ENCODE results near the gene BTBD7.

BTBD7 gene

GRCh38 chr14:93286212-93286890 is 46.5 kb downstream of the BTBD7 start:
- H3K4me3 ChIP-seq (ENCODE audit: low read length), result no peak overlapping the region
- TF ChIP-seq CTCF (conservative IDR thresholded peaks at IDR 0.05; ENCODE audit: low read length), result no peak
- DNase-seq (ENCODE audit: low read depth), result peak; percentile 13

GRCh38 chr14:93285044-93285443 is 47.8 kb downstream of the BTBD7 start:
- peak; percentile 37 for DNase-seq (ENCODE audit: low read depth)
- H3K4me3 ChIP-seq (ENCODE audit: low read length), result no peak overlapping the region
- TF ChIP-seq CTCF (conservative IDR thresholded peaks at IDR 0.05; ENCODE audit: low read length), result no peak

GRCh38 chr14:93281937-93282336 is 50.9 kb downstream of the BTBD7 start:
- DNase-seq (ENCODE audit: low read depth), result no peak
- H3K4me3 ChIP-seq (ENCODE audit: low read length), result no peak overlapping the region
- no peak for TF ChIP-seq CTCF (conservative IDR thresholded peaks at IDR 0.05; ENCODE audit: low read length)

- no peak for TF ChIP-seq CTCF (conservative IDR thresholded peaks at IDR 0.05; ENCODE audit: low read length)
- H3K4me3 ChIP-seq (ENCODE audit: low read length), result no peak overlapping the region
- no peak for DNase-seq (ENCODE audit: low read depth)
Measured at GRCh38 chr14:93280743-93281142, 52.1 kb downstream of the BTBD7 start.

GRCh38 chr14:93276031-93276716 is 56.7 kb downstream of the BTBD7 start:
- no peak for TF ChIP-seq CTCF (conservative IDR thresholded peaks at IDR 0.05; ENCODE audit: low read length)
- no peak overlapping the region for H3K4me3 ChIP-seq (ENCODE audit: low read length)
- DNase-seq (ENCODE audit: low read depth), result no peak

GRCh38 chr14:93274055-93274806 is 58.6 kb downstream of the BTBD7 start:
- no peak for DNase-seq (ENCODE audit: low read depth)
- no peak for TF ChIP-seq CTCF (conservative IDR thresholded peaks at IDR 0.05; ENCODE audit: low read length)
- no peak overlapping the region for H3K4me3 ChIP-seq (ENCODE audit: low read length)
